H9 (cell line): ENCODE data around the gene KCNAB1. TPM values are rescaled to one million over a fixed set of nuclear protein-coding genes. Genes with fewer than 3 reads are reported as not detected.

Experiments
- DNase-seq: peaks from one replicate; pipeline ENCODE4 v3.0.0-alpha.2; 2017
- H2AFZ ChIP-seq: one replicate; pipeline ENCODE4 v1.6.1; 2013; ENCODE audit warnings: mild to moderate bottlenecking, low read length, control low read depth, moderate library complexity
- H2AK5ac ChIP-seq: 2 replicates; pipeline ENCODE4 v1.6.1; 2013; ENCODE audit warnings: low read length, control low read depth, mixed read lengths; ENCODE audit not compliant: insufficient read length
- H2BK120ac ChIP-seq: one replicate; pipeline ENCODE4 v1.6.1; 2013; ENCODE audit warnings: low read depth, mild to moderate bottlenecking, low read length, control low read depth, inconsistent platforms; ENCODE audit not compliant: poor library complexity, severe bottlenecking
- H2BK12ac ChIP-seq: 2 replicates; pipeline ENCODE4 v1.6.1; 2013; ENCODE audit warnings: low read length, control low read depth, mixed read lengths, low read depth; ENCODE audit not compliant: insufficient read length
- H2BK15ac ChIP-seq: 2 replicates; pipeline ENCODE4 v1.6.1; 2013; ENCODE audit warnings: low read depth, low read length, control low read depth
- H2BK20ac ChIP-seq: one replicate; pipeline ENCODE4 v1.6.1; 2013; ENCODE audit warnings: low read depth, mild to moderate bottlenecking, low read length, control low read depth, inconsistent platforms; ENCODE audit not compliant: poor library complexity, severe bottlenecking
- H2BK5ac ChIP-seq: 2 replicates; pipeline ENCODE4 v1.6.1; 2013; ENCODE audit warnings: low read length, control low read depth, mixed read lengths; ENCODE audit not compliant: insufficient read length
- H3K14ac ChIP-seq: 2 replicates; pipeline ENCODE4 v1.6.1; 2013; ENCODE audit warnings: low read length, control low read depth; ENCODE audit not compliant: insufficient read depth
- H3K18ac ChIP-seq: 2 replicates; pipeline ENCODE4 v1.6.1; 2013; ENCODE audit warnings: low read depth, mild to moderate bottlenecking, mixed read lengths, low read length, control low read depth; ENCODE audit not compliant: insufficient read length
- H3K23ac ChIP-seq: 2 replicates; pipeline ENCODE4 v1.6.1; 2013; ENCODE audit warnings: low read length, control low read depth, mixed read lengths, low read depth; ENCODE audit not compliant: insufficient read length
- H3K23me2 ChIP-seq: 2 replicates; pipeline ENCODE4 v1.6.1; 2013; ENCODE audit warnings: low read depth, mild to moderate bottlenecking, mixed read lengths, low read length, control low read depth; ENCODE audit not compliant: insufficient read length, poor library complexity, severe bottlenecking
- H3K27ac ChIP-seq: 2 replicates; pipeline ENCODE4 v1.5.1; 2013; ENCODE audit warnings: low read length, control low read depth, mixed read lengths, low read depth; ENCODE audit not compliant: insufficient read length
- H3K27me3 ChIP-seq: 2 replicates; pipeline ENCODE4 v1.6.1; 2013; ENCODE audit warnings: low read length, control low read depth, inconsistent platforms; ENCODE audit not compliant: insufficient read depth
- H3K4ac ChIP-seq: 2 replicates; pipeline ENCODE4 v1.6.1; 2013; ENCODE audit warnings: low read depth, mild to moderate bottlenecking, control low read depth, inconsistent platforms, low read length, moderate library complexity
- H3K4me1 ChIP-seq: 2 replicates; pipeline ENCODE4 v1.6.1; 2013; ENCODE audit warnings: low read length, control low read depth, inconsistent platforms; ENCODE audit not compliant: insufficient read depth
- H3K4me2 ChIP-seq: 2 replicates; pipeline ENCODE4 v1.6.1; 2013; ENCODE audit warnings: low read length, control low read depth, mixed read lengths; ENCODE audit not compliant: insufficient read length, insufficient read depth
- H3K56ac ChIP-seq: 2 replicates; pipeline ENCODE4 v1.6.1; 2013; ENCODE audit warnings: low read depth, mild to moderate bottlenecking, mixed read lengths, low read length, control low read depth; ENCODE audit not compliant: insufficient read length
- H3K79me1 ChIP-seq: 2 replicates; pipeline ENCODE4 v1.6.1; 2013; ENCODE audit warnings: low read depth, mild to moderate bottlenecking, moderate library complexity, low read length, control low read depth, inconsistent platforms; ENCODE audit not compliant: insufficient read depth, poor library complexity, severe bottlenecking
- H3K79me2 ChIP-seq: 2 replicates; pipeline ENCODE4 v1.6.1; 2013; ENCODE audit warnings: low read length, control low read depth, inconsistent platforms; ENCODE audit not compliant: insufficient read depth
- H3K9ac ChIP-seq: 2 replicates; pipeline ENCODE4 v1.6.1; 2013; ENCODE audit warnings: low read length, control low read depth, mixed read lengths; ENCODE audit not compliant: insufficient read length; ENCODE audit errors: extremely low read depth
- H3K9me3 ChIP-seq: one replicate; pipeline ENCODE4 v1.6.1; 2013; ENCODE audit warnings: low read depth, low read length, inconsistent platforms; ENCODE audit not compliant: control insufficient read depth
- H3T11ph ChIP-seq: one replicate; pipeline ENCODE4 v1.6.1; 2013; ENCODE audit warnings: mild to moderate bottlenecking, low read length, control low read depth, inconsistent platforms
- H4K20me1 ChIP-seq: one replicate; pipeline ENCODE4 v1.6.1; 2013; ENCODE audit not compliant: control insufficient read depth, insufficient read length, insufficient read depth
- H4K5ac ChIP-seq: 2 replicates; pipeline ENCODE4 v1.6.1; 2013; ENCODE audit warnings: low read depth, mild to moderate bottlenecking, mixed read lengths, low read length, control low read depth; ENCODE audit not compliant: insufficient read length
- H4K8ac ChIP-seq: replicated peaks from 2 replicates; pipeline ENCODE4 v1.6.1; 2013; ENCODE audit warnings: low read length, control low read depth, mixed read lengths, low read depth; ENCODE audit not compliant: insufficient read length
- H4K91ac ChIP-seq: 2 replicates; pipeline ENCODE4 v1.6.1; 2013; ENCODE audit warnings: low read depth, mild to moderate bottlenecking, moderate library complexity, mixed read lengths, low read length, control low read depth; ENCODE audit not compliant: insufficient read length
- H3K27ac Mint-ChIP-seq, 3 experiments: 2 replicates in 2 of 3; 3 replicates in 1 of 3; pipeline ENCODE4 v1.8.0; 2020 to 2021; ENCODE audit warnings: mixed read lengths in 3 of 3, mild to moderate bottlenecking in 1 of 3, moderate library complexity in 1 of 3
- H3K27me3 Mint-ChIP-seq: 2 replicates; pipeline ENCODE4 v1.8.0; 2021; ENCODE audit warnings: low read depth, mild to moderate bottlenecking, moderate library complexity, mixed read lengths
- H3K36me3 Mint-ChIP-seq, 3 experiments: 2 replicates in 2 of 3; 3 replicates in 1 of 3; pipeline ENCODE4 v1.8.0; 2020 to 2021; ENCODE audit warnings: low read depth in 3 of 3, mixed read lengths in 3 of 3; ENCODE audit not compliant: insufficient read depth in 1 of 3
- H3K4me1 Mint-ChIP-seq, 2 experiments: 2 replicates each; pipeline ENCODE4 v1.8.0; 2020; ENCODE audit warnings: mixed read lengths in 2 of 2
- H3K4me3 Mint-ChIP-seq, 2 experiments: 2 replicates in 1 of 2; 3 replicates in 1 of 2; pipeline ENCODE4 v1.8.0; 2020 to 2021; ENCODE audit warnings: mild to moderate bottlenecking in 2 of 2, mixed read lengths in 2 of 2, moderate library complexity in 1 of 2
- H3K9me3 Mint-ChIP-seq, 2 experiments: 2 replicates in 1 of 2; 3 replicates in 1 of 2; pipeline ENCODE4 v1.8.0; 2020; ENCODE audit warnings: mild to moderate bottlenecking in 2 of 2, mixed read lengths in 2 of 2, moderate library complexity in 1 of 2
- CTCF ChIP-seq: fragments of 200-600 bp; sonication (generic); conservative IDR thresholded peaks from 3 replicates; pipeline ENCODE4 v1.8.0; 2021; ENCODE audit warnings: antibody characterized with exemption, mild to moderate bottlenecking
- WGBS: extraction: QIAGEN DNeasy Blood & Tissue Kit; methylation state at CpG from one replicate; pipeline ENCODE4 v1.1.7; 2013; ENCODE audit warnings: missing lambda C conversion rate, low lambda C conversion rate, mixed read lengths; ENCODE audit not compliant: insufficient read length; ENCODE audit errors: extremely low coverage; 5-methylcytosine and 5-hydroxymethylcytosine counted together
- total RNA-seq: library from RNA; stranded (reverse); gene quantifications from 2 replicates; pipeline ENCODE4 v1.2.1, GENCODE V29; 2021

KCNAB1 gene
- total RNA-seq, 1 experiment from 2014 or later = 3.7 TPM

- no peak overlapping the region for H3K4ac ChIP-seq
- no peaks in the 10 kb centered on the region for H3K27me3 Mint-ChIP-seq
- H2AFZ ChIP-seq = no peak overlapping the region
- H2BK5ac ChIP-seq = no peak overlapping the region
- H3K27me3 ChIP-seq = no peaks in the 10 kb centered on the region
- no peak for TF ChIP-seq CTCF
- no peaks in the 10 kb centered on the region for H4K20me1 ChIP-seq
- H3K4me1 Mint-ChIP-seq = peaks cover 20 to 24% of the 10 kb centered on the region in 2 experiments
- no peak overlapping the region for H2AK5ac ChIP-seq
- no peak overlapping the region for H2BK15ac ChIP-seq
- H3T11ph ChIP-seq = no peak overlapping the region
- no peaks in the 10 kb centered on the region for H3K4me1 ChIP-seq
- no peak overlapping the region for H3K14ac ChIP-seq
- no CpG with 5 or more reads among the region's 5 CpGs for WGBS
- H3K18ac ChIP-seq = no peak overlapping the region
- no peaks in the 10 kb centered on the region; a peak in 1 of 5 replicates for H3K9me3 Mint-ChIP-seq
- H3K79me2 ChIP-seq = no peaks in the 10 kb centered on the region
- no peak overlapping the region for H3K23ac ChIP-seq
- no peak overlapping the region for H2BK20ac ChIP-seq
- H4K8ac ChIP-seq = no peak overlapping the region
- no peaks in the 10 kb centered on the region for H3K23me2 ChIP-seq
- no peaks in the 10 kb centered on the region for H3K9me3 ChIP-seq
- H3K27ac ChIP-seq = no peak overlapping the region
- H2BK120ac ChIP-seq = no peak overlapping the region
- no peaks in the 10 kb centered on the region for H3K36me3 Mint-ChIP-seq
- no peak overlapping the region for H4K91ac ChIP-seq
- no peak overlapping the region for H3K9ac ChIP-seq
- H3K79me1 ChIP-seq = no peaks in the 10 kb centered on the region
- H3K4me3 Mint-ChIP-seq = no peak overlapping the region; a peak in 1 of 5 replicates
- H4K5ac ChIP-seq = no peak overlapping the region
- H3K56ac ChIP-seq = no peak overlapping the region
- no peak overlapping the region for H3K4me2 ChIP-seq
- H2BK12ac ChIP-seq = no peak overlapping the region
- DNase-seq = no peak
- peak overlapping the region in 2 of 3 experiments; percentile 12 to 25; a peak in 2 of 7 replicates for H3K27ac Mint-ChIP-seq
Observed at GRCh38 chr3:156443079-156443478, 322.7 kb downstream of the KCNAB1 start.
